ENCODE data around the gene ASAP3.
"Not testable (repeated sequence)": the region's sequence is repeated elsewhere in the genome, so short reads cannot be mapped to it uniquely, and the experiment has no call there.

ASAP3 gene

DNA sequence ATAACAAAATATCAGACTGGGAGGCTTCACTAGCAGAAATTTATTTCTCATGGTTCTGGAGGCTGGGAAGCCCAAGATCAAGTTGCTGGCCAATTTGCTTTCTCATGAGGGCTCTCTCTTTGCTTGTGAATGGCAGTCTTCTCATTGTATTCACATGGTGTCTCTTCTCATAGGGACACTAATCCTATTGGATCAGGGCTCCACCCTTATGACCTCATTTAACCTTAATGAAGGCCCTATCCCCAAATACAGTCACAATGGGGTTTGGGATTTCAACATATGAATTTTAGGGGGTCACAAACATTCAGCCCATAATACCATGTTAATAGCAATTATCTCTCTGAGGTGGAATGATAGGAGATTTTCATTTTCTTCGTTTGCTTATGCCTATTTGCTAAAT lies 84.8 kb downstream of the ASAP3 start:
- DNase-seq (ENCODE audit: low read depth in 1 of 2, low spot score in 1 of 2) = no peak

GRCh38 chr1:23397908-23398307 lies 86.1 kb downstream of the ASAP3 start:
- DNase-seq (ENCODE audit: low read depth in 1 of 2, low spot score in 1 of 2) = no peak

GRCh38 chr1:23396380-23396779 lies 87.6 kb downstream of the ASAP3 start:
- DNase-seq (ENCODE audit: low read depth in 1 of 2, low spot score in 1 of 2) = no peak

GRCh38 chr1:23395849-23396248 lies 88.1 kb downstream of the ASAP3 start:
- no peak for DNase-seq (ENCODE audit: low read depth in 1 of 2, low spot score in 1 of 2)

- no peak for DNase-seq (ENCODE audit: low read depth in 1 of 2, low spot score in 1 of 2)
These were observed 88.7 kb downstream of the ASAP3 start for GRCh38 chr1:23395154-23395724.

GRCh38 chr1:23394684-23395083 lies 89.3 kb downstream of the ASAP3 start:
- no peak for DNase-seq (ENCODE audit: low read depth in 1 of 2, low spot score in 1 of 2)

DNA sequence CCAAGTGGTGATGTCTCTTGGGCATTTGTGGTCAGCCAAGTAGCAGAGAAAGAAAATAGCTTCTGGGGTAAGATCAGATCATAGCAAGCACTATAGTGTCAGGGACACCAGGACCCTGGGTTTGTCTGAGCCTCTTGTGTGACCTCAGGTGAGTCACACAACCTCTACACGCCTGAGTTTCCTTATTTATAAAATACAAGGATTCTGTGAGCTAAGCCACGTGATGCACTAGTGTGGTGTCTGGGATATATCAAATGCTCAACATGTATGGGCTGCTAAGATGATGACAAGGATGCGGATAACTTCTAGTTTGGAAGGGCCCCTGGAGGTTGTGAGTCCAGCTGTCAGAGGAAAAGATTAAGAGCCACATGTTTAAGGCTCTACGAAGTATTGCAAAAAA lies 89.8 kb downstream of the ASAP3 start:
- no peak for DNase-seq (ENCODE audit: low read depth in 1 of 2, low spot score in 1 of 2)

DNA sequence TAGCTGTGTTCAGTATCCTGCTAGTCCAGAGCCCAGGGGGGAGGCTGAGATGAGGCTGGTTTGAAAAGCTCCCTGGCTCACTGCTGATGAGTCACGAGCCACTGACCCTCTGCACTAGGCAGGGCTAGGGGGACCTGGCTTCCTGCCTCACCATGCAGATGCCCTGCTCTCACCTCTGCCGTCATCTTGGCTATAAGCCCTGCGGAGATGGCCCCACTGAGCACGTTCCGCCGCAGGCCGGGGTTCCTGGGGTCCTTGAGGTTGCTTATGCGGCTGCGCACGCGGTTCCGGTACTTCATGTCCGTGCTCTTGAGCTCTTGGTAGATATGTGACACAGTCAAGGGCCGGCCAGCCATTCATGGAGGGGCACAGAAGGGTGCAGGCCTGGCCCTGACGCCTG lies 90.3 kb downstream of the ASAP3 start:
- DNase-seq (ENCODE audit: low read depth in 1 of 2, low spot score in 1 of 2) = no peak

DNA sequence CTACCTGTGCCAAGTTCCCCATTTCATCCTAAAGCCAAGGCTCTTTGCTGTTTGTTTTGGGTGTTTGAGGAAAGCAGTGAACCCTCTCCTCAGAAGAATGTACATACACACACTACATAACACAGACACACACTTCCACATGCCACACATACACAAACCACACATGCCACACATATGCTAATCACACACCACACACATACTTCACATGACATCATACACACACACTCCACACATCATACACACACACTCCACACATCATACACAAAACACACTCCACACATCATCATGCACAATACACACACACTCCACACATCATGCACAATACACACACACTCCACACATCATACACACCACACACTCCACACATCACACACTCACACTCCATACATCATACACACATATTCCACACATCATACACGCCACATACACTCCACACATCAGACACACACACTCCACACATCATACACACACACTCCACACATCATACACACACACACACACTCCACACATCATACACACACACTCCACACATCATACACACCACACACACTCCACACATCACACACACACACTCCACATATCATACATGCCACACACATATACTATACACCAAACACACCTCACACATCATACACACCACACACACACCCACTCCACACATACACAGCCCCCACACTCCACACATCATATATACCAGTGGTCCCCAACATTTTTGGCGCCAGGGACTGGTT lies 91.7 kb downstream of the ASAP3 start:
- no peak for DNase-seq (ENCODE audit: low read depth in 1 of 2, low spot score in 1 of 2)

GRCh38 chr1:23389837-23390321 lies 94.1 kb downstream of the ASAP3 start:
- DNase-seq (ENCODE audit: low read depth in 1 of 2, low spot score in 1 of 2) = no peak

DNA sequence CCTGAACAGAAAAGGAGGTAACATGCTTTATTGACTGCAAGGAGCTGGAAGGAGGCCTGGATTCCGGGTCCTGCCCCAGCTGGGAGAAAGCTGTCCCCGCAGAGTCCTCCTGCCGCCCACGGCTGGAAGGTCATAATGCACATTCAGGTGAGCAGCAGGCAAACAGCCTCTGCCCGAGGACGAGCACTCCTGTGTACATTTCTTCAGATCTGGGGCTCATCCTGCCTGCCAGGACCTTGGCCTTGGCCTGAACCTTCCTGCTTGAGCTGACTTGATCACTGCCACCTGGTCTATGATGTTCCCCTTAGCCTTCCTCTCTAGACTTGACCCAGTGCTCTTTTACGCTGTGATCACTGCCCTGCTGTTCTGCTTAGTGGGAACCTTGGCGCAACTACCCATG lies 96.5 kb downstream of the ASAP3 start:
- DNase-seq (ENCODE audit: low read depth in 1 of 2, low spot score in 1 of 2) = no peak

- DNase-seq (ENCODE audit: low read depth in 1 of 2, low spot score in 1 of 2) = no peak
These were observed 98.8 kb downstream of the ASAP3 start for GRCh38 chr1:23385119-23385621.

- no peak for DNase-seq (ENCODE audit: low read depth in 1 of 2, low spot score in 1 of 2)
These were observed 99.5 kb downstream of the ASAP3 start for GRCh38 chr1:23384312-23385058.

DNA sequence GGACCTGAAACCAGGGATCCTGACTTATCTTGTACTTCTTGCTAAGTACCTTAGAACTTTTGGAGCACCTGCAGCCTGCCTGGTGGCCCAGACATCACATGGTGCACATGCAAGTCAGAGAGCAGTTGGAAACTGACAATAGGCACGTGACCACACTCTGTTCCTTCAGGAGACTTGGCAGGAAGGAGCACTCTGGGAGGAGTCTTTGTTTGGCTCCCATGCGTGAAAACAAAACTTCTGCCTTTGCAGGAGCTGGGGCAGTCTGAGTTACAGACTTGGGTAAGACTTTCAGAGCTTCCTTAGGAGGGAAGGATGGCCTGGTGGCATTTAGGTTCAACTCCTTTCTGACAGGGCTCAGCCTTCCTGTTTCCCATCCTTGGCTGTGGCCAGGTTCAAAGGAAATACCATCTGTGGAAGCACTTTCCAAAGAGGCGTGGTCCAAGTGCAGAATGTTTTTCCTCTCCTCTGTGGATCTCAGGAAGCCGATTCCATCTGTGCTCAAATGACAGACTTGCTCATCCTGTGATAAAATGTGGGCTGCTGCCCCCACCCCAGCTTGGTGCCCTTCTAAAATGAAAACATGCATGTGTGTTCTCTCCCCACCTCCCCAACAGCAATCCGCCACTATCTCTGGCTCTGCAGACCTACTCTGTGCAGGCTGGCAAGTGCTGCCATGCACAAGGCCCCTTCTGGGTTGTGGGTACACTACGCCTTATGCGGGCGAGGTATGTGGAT lies 100.2 kb downstream of the ASAP3 start:
- DNase-seq (ENCODE audit: low read depth in 1 of 2, low spot score in 1 of 2) = no peak

GRCh38 chr1:23381233-23381885 lies 102.6 kb downstream of the ASAP3 start:
- no peak for DNase-seq (ENCODE audit: low read depth in 1 of 2, low spot score in 1 of 2)

- no peak for DNase-seq (ENCODE audit: low read depth in 1 of 2, low spot score in 1 of 2)
These were observed 103.3 kb downstream of the ASAP3 start for GRCh38 chr1:23380719-23381118.

DNA sequence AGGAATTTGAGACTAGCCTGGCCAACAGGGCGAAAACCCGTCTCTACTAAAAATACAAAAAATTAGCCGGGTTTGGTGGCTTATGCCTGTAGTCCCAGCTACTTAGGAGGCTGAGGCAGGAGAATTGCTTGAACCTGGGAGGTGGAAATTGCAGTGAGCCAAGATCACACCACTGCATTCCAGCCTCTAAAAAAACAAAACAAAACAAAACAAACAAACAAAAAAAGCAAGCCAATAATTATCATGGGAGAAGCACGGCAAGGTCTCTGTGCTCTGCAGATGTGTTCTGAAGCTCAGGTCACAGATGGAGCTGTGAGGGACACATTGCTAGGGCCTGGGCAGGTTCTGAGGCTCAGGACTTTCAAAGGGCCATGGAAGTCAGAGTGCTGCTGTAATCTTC lies 103.7 kb downstream of the ASAP3 start:
- DNase-seq (ENCODE audit: low read depth in 1 of 2, low spot score in 1 of 2) = not testable (repeated sequence)
